Activated gamma-delta T cell treated with Interleukin-2 at 50 U/mL for 16 hours (primary cell): Measurements from ENCODE around the gene SLC38A7.
A peak's percentile ranks its signal among the peaks of the same experiment; 100 is the strongest.

Experiments
- DNase-seq: peaks from one replicate; pipeline ENCODE4 v3.0.0-alpha.2; 2020

SLC38A7 gene

GRCh38 chr16:58634265-58634802 lies 50.2 kb downstream of the SLC38A7 start:
- no peak for DNase-seq

GRCh38 chr16:58629733-58630640 lies 54.6 kb downstream of the SLC38A7 start, which contains the start of gene CNOT1:
TSS of gene CNOT1 (minus strand) at chr16:58629826. CDS start at chr16:58599337, 30,489 bp downstream.
- peak; percentile 97 for DNase-seq

GRCh38 chr16:58628845-58629732 lies 55.5 kb downstream of the SLC38A7 start:
- peak; percentile 41 for DNase-seq

DNA sequence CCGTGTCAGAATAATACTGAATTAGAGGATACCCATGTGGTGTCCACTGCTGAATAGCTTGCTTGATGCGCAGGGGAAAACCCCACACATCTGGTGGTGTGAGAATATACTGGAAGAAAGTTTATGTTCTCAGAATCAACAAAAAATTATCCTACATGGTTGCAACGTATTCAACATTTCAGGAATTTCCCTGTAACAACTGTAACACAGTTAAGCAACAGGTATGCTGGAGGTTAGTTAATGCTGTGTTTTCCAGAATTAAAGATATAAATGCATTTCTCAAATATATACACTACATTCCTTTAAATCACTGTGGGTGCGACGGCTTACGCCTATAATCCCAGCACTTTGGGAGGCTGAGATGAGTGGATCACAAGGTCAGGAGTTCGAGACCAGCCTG lies 60.4 kb downstream of the SLC38A7 start:
- no peak for DNase-seq

DNA sequence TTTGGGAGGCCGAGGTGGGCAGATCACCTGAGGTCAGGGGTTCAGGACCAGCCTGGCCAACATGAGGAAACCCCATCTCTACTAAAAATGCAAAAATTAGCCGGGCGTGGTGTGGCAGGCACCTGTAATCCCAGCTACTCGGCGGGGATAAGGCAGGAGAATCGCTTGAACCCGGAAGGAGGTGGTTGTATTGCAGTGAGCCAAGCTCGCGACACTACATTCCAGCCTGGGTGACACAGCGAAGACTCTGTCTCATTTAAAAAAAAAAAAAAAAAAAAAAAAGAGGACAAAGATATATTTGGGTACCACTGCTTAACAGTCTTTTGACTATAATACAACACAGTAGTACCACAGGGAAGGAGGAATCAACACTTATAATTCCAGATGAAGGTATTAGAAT lies 64.2 kb downstream of the SLC38A7 start:
- DNase-seq, result no peak

GRCh38 chr16:58615280-58615679 lies 69.3 kb downstream of the SLC38A7 start:
- no peak for DNase-seq
